ENCODE results near the gene ZNF592.

The ZNF592 gene

GRCh38 chr15:84734794-84735479 lies 13.5 kb upstream of the ZNF592 start (continued):
- TF ChIP-seq PRDM10 (tag by site-specific recombination; IDR thresholded peaks at IDR 0.05) (peak; percentile 91), KLF1 (tag by site-specific recombination; IDR thresholded peaks at IDR 0.05) (peak; percentile 15; the same call in 1 of the 2 replicates), ZNF324 (tag by site-specific recombination; IDR thresholded peaks at IDR 0.05) (peak; percentile 77; the same call in 1 of the 2 replicates), ZSCAN30 (tag by site-specific recombination; IDR thresholded peaks at IDR 0.05) (no peak), ZNF473 (tag by site-specific recombination; IDR thresholded peaks at IDR 0.05) (no peak), ZBTB48 (tag by site-specific recombination; IDR thresholded peaks at IDR 0.05) (peak; percentile 5; the same call in 1 of the 2 replicates), ZNF2 (tag by site-specific recombination; IDR thresholded peaks at IDR 0.05) (peak; percentile 50; the same call in 1 of the 2 replicates), ZNF24 (tag by site-specific recombination; IDR thresholded peaks at IDR 0.05) (peak; percentile 74), ZNF335 (tag by site-specific recombination; conservative IDR thresholded peaks at IDR 0.05) (peak; percentile 24), SP3 (tag by site-specific recombination; IDR thresholded peaks at IDR 0.05) (peak; percentile 69), ZFP37 (tag by site-specific recombination; IDR thresholded peaks at IDR 0.05) (no peak), ZNF76 (tag by site-specific recombination; IDR thresholded peaks at IDR 0.05; ENCODE audit: borderline replicate concordance, low read depth) (0 out of 2 replicates have a peak, but pooled peaks have one; percentile 53), KLF9 (tag by site-specific recombination; IDR thresholded peaks at IDR 0.05; ENCODE audit: low read depth) (no peak), CTCF (tag by site-specific recombination; IDR thresholded peaks at IDR 0.05) (no peak), ZEB2 (tag by site-specific recombination; IDR thresholded peaks at IDR 0.05) (peak; percentile 51; the same call in 1 of the 2 replicates), ZNF501 (tag by site-specific recombination; IDR thresholded peaks at IDR 0.05) (peak; percentile 62), BCL11B (tag by site-specific recombination; IDR thresholded peaks at IDR 0.05; ENCODE audit: low read depth) (no peak), ZNF529 (tag by site-specific recombination; IDR thresholded peaks at IDR 0.05; ENCODE audit: insufficient replicate concordance) (no peak), ZNF398 (tag by site-specific recombination; IDR thresholded peaks at IDR 0.05) (peak; percentile 62), ZNF341 (tag by site-specific recombination; IDR thresholded peaks at IDR 0.05; ENCODE audit: low read depth) (peak; percentile 48), BCL11A (tag by site-specific recombination; IDR thresholded peaks at IDR 0.05; ENCODE audit: low read depth) (0 out of 2 replicates have a peak, but pooled peaks have one; percentile 3), ZSCAN16 (tag by site-specific recombination; IDR thresholded peaks at IDR 0.05) (0 out of 2 replicates have a peak, but pooled peaks have one; percentile 36), ZFP69B (tag by site-specific recombination; IDR thresholded peaks at IDR 0.05) (peak; percentile 59; the same call in 1 of the 2 replicates), TRIM28 (IDR thresholded peaks at IDR 0.05; ENCODE audit: borderline replicate concordance, low read length) (peak; percentile 69; the same call in 1 of the 2 replicates), ZNF791 (tag by site-specific recombination; IDR thresholded peaks at IDR 0.05) (0 out of 2 replicates have a peak, but pooled peaks have one; percentile 43), ZBTB10 (tag by site-specific recombination; IDR thresholded peaks at IDR 0.05) (peak; percentile 62)
